Retinal pigment epithelial cell (primary cell): ENCODE data around the gene C14orf119.
A peak's percentile ranks its signal among the peaks of the same experiment; 100 is the strongest.

Source experiments
- DNase-seq: peaks from one replicate; pipeline ENCODE4 v3.0.0-alpha.2; 2010; ENCODE audit warnings: low read depth
- H3K4me3 ChIP-seq: 2 replicates; pipeline ENCODE4 v1.5.1; 2011; ENCODE audit warnings: mild to moderate bottlenecking, low read length, control low read depth, moderate library complexity
- TF ChIP-seq, protein P1 (sequence below): conservative IDR thresholded peaks from 2 replicates; pipeline ENCODE4 v1.5.1; 2011; ENCODE audit warnings: low read depth, low read length, control low read depth, inconsistent platforms

Gene C14orf119

DNA sequence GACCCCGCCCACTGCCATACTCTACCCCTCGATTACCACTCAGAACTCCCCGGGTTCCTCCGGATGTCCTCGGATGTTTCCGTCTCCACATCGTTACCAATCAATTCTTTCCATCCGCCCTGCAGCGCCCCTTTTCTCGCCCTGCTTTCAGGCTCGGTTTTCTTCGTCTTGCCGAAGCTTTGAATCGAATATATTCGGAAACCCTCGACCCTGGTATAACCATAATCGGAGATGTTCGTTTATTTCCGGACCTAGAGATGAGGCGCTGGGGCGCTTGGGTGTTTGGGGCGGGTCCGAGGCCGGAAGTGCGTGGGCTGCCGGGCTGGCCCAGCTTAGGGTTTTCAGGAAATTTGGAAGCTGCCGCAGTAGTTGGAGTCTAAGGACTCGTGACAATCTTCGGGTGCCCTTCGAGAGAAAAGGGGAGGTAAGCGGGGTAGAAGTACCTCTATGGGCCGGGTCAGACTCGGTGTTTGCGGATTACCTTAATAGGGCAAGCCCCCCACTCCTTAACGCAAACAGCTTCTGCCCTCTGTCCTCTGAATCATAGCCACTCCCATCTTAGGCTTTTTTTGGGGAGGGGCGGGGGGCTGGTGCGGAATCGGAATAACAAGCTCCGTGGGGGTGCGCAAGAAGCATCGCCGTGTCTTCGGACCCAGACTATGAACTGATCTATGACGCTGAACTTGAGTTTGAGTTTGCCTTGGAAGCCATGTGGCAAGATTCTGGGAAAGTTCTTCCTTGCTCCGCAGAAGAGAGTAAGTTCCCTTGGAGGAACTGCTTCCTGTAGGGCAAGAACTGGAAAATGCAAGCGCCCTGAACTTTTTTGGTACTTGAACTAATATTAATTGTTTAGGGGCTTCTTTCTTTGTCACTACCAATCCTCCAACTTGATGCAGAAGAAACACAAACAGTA lies at the start of gene C14orf119:
C14orf119 (plus strand) TSS at position 310 of the 913 bp plus-strand sequence. CDS start 2,154 bp downstream, outside the sequence.
- TF ChIP-seq, protein P1, sequence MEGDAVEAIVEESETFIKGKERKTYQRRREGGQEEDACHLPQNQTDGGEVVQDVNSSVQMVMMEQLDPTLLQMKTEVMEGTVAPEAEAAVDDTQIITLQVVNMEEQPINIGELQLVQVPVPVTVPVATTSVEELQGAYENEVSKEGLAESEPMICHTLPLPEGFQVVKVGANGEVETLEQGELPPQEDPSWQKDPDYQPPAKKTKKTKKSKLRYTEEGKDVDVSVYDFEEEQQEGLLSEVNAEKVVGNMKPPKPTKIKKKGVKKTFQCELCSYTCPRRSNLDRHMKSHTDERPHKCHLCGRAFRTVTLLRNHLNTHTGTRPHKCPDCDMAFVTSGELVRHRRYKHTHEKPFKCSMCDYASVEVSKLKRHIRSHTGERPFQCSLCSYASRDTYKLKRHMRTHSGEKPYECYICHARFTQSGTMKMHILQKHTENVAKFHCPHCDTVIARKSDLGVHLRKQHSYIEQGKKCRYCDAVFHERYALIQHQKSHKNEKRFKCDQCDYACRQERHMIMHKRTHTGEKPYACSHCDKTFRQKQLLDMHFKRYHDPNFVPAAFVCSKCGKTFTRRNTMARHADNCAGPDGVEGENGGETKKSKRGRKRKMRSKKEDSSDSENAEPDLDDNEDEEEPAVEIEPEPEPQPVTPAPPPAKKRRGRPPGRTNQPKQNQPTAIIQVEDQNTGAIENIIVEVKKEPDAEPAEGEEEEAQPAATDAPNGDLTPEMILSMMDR = no peak
- peak within 1 kb of the TSS; percentile 98 for H3K4me3 ChIP-seq
- peak; percentile 98 for DNase-seq

- no peak for DNase-seq
Observed at GRCh38 chr14:23047034-23047634, 48.2 kb upstream of the C14orf119 start.

DNA sequence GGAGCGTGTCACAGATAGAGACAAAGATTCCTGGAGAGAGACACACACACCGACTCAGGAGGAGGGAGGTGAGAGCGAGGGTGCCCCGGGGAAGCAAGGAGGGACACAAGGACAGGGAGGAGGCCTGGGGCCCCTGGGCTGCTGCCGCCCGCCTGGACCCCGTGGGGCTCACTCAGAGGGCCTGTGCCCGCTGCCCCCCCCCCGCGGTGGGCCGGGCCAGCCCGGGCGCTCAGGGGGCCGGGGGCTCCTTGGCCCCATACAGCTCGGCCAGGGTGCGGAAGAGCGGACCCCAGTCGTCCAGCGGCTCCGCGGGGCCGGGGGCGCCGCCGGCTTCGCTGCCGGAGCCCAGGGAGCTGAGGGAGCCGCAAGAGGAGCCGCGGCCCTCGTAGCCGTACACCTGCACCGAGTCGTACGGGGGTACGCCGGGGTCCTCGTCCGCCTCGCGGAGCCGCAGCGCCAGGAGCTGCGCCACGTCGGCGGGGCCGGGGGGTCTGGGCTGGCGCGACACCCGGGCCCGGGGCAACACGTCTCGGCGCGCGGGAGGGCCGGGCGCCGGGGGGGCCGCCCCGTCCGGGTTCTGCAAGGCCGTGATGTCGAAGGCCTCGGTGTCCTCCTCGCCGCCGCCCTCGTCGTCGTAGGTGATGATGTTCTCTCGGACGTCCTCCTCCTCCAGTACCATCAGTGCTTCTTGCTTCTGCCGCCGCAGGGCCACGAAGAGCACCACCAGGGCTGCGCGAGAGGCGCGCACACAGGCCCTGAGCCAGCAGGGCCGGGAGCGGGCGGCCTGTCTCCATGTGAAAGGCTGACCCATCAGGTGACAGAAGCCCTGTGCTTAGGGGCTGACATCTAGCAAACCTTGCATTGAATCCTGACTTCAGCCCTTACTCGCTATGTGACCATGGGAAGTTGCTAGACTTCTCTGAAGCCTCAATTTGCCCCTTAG lies 47.3 kb upstream of the C14orf119 start:
- no peak for DNase-seq

More at GRCh38 chr14:23047034-23047634, 48.2 kb upstream of the C14orf119 start:
- TF ChIP-seq, protein P1 = no peak
- no peak overlapping the region for H3K4me3 ChIP-seq

GRCh38 chr14:23049011-23049410 lies 46.3 kb upstream of the C14orf119 start:
- no peak for DNase-seq
- TF ChIP-seq, protein P1 = no peak
- no peak overlapping the region for H3K4me3 ChIP-seq

More for the DNA sequence above, 47.3 kb upstream of the C14orf119 start:
- TF ChIP-seq, protein P1 = no peak
- H3K4me3 ChIP-seq = no peak overlapping the region

DNA sequence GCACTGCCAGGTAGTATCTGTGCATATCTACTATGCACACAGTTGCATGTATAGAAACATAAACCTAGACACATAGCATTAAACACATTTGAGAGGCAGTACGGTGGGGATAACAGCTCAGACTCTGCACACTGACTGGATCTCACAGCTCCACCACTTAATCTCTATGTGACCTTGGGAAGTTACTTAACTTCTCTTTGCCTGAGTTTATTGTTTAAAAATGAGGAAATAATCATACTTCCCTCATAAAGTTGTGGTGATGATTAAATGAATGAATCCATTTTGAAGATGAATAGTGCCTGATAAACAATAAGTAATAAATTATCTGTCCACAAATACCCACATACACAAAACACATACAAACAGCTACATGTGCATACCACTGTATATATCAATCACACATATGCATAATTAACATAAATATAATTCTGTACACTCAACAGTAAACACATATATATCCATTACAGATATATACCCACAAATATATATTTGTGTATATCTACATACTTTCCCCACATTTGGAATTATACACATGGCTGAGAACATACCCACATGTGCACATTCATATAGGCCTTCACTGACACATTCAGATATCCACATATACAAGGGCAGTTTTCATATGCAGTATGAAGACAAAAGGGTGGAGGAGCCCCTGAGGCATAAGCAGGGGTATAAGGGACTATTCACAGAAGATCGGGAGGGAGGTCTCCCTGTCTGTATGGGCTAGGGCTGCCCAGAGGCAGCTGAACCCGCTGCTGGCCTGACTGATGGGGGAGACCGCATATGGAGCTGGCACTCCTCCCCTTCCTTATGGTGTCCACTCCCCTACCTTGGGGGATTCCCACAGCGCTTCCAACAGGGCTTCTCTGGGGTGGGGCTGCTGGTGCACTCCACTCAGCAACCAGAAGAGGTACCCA lies 43.9 kb upstream of the C14orf119 start:
- TF ChIP-seq, protein P1 = no peak
- no peak overlapping the region for H3K4me3 ChIP-seq
- no peak for DNase-seq

DNA sequence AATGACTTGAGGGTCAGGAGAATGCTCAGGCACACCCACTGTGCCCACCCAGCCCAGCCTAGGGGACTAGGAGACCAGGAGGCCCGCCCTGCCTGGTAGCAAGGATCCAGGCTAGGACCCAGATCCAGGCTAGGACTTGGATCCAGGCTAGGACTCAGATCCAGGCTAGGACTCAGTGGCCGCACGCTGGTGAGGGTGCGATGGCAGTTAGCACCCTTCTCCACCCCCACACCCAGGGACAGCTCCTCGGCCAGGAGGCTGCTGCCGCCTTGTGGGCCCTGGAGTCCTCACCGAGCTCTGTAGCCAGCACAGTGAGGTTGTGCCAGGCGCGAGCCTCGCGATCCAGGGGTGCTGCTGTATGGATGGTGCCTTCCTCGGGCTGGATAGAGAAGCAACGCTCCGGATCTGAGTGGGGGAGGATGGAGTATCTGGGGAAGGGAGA lies 43.1 kb upstream of the C14orf119 start:
- no peak for DNase-seq
- no peak overlapping the region for H3K4me3 ChIP-seq
- TF ChIP-seq, protein P1 = peak; percentile 66
